NCI-H2107 treated with DMSO at 0.1 percent for 48 hours (cell line): ENCODE data around the gene SGIP1.
"Not testable (repeated sequence)": the region's sequence is repeated elsewhere in the genome, so short reads cannot be mapped to it uniquely, and the experiment has no call there.

Source experiments
- DNase-seq: peaks from one replicate; lab custom pipeline; 2025; ENCODE audit not compliant: unreplicated experiment; lab: John Stamatoyannopoulos, UW

The SGIP1 gene

DNA sequence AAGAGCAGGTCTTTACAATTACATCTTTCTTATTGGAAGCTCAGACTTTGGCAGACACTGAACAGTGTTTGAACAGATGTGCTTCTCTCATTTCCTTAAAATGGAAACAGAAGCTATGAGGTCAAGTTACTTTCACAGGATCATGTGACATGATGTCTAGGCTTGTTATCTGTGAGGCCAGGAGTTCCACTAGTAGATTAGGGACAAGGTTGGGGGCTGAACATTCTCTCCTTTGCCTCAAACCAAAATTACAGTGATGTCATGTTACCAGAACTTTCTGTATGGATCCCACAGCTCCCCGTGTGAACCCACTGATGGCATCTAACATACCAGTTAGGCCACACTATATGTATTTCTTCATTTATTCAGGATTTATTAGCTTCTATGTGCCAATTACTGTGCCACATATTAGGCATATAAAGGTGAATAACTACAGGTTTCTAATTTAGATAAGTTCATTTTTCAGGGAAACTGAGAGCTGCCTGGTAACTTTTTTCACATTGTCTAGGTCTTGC is 224.3 kb downstream of the SGIP1 start:
- peak; percentile 39 for DNase-seq

DNA sequence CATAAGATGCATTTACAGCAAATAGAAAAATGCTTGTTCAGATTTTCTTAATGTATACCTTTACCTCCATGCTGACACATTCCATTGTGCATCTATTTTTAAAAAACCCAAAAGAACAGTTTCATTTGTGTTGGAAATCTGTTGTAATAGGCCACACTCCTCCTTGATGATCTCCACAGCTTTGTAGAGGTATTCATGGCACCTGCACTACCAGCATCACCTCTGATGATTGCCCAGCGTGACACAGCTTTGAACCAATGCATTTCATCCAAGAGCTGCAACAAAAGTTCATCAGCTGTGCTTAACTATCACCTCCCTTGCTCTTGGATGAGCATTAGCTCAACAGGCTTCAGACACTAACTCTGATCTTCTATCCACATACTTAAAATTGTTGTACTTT is 226.6 kb downstream of the SGIP1 start:
- no peak for DNase-seq

DNA sequence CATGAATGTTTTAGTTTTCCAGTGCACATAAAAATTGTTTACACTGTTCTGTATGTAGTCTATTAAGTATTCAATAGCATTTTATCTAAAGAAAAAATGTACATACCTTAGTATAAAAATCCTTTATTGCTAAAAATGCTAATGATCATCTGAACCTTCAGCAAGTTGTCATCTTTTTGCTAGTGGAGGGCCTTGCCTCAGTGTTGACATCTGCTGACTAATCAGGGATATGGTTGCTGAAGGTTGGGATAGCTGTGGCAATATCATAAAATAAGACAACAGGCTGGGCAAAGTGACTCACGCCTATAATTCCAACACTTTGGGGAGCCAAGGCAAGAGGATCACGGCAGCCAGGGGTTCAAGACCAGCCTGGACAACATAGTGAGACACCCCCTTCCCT is 227.3 kb downstream of the SGIP1 start:
- DNase-seq: no peak

DNA sequence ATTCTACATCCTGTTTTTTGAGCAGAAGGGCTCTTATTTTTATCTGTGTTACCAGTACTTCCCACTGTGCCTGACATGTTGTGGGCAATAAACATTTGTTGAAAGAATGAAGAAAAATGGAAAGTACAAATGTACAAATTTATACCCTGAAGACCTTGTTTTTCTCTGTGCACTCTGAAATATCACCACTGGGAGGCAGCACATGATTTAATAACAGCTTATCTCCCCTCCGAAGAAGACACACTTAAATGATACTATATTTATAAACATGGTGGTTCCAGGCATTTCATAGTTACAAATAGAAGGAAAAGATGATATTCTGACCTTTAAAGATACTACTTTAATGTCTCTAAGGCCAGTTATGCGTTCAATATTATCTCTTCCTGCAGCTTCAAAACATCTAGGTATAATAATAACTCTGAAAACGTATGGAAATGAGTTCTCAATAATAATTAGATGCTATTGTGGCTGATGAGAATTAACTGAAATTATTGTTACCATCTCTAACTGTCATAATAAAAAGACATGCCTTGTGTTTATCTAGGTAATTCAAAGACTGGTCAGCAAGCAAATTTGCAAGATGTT is 231.1 kb downstream of the SGIP1 start:
- peak; percentile 61 for DNase-seq

DNA sequence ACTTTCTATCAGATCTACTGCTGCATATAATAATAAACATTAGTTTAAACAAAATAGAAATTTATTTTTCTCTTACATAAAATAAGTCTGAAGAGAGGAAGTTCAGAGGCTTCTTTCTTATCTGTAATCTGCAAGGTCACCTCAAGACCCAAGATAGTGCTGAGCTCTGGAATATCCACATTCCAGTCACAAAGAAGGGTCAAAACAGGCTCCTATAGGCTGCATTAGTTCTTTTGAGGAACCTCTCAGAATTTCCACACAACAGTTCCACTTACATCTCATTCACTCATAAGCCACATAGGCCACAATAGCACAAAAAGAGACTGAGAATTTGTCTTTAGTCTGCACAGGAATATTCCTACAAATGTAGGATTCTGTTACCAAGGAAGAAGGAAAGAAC is 233.7 kb downstream of the SGIP1 start:
- DNase-seq: peak; percentile 35

DNA sequence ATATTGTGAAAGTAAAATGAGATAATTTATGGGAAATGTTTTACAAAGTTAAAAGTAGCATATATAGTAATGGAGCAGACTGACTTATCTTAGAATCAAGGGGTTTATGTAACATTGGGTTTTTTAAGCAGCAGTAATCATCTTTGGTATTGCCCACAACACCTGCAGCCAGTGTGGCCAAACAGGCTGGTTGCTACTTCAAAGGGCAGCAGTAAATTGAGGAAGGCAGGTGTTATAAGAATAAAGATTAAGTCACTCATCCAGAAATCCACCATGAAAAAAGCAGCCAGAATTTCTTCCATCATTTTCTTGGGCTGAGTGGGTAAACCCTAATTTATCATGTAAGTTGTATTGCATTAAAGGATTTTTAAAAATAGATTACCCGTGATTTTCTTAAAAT is 235.0 kb downstream of the SGIP1 start:
- peak; percentile 83 for DNase-seq

DNA sequence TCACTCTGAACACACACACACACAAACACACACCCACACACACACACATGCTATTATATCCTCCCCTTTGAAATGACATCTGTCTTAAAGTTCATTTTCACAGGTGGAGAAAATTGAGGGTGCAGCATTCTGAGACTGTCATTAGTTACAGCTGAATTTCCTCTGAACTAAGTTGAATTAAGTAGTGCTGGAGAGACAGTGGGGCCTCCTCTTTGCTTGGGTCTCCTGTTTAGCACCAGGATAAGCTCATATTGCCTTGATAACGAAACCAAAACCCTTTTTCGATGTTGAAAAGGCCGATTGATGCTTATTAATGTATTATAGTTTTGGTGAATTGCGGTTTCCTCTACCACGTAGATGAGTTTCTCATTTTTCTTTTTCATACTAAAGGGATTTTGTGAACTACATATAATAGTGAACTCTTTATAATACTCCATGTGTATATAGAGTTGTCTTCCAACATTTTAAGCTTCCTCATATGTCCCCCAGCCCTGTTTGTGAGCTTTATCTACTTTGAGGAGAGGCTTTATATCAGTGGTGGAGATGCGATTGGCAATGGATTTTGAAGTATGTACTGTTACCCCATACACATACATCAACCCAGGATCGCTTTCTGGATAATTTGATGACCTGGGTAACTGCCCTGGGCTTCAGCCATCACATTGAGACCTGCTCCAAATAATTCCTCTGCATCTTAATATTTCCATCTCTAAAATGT is 235.7 kb downstream of the SGIP1 start:
- peak; percentile 82 for DNase-seq

DNA sequence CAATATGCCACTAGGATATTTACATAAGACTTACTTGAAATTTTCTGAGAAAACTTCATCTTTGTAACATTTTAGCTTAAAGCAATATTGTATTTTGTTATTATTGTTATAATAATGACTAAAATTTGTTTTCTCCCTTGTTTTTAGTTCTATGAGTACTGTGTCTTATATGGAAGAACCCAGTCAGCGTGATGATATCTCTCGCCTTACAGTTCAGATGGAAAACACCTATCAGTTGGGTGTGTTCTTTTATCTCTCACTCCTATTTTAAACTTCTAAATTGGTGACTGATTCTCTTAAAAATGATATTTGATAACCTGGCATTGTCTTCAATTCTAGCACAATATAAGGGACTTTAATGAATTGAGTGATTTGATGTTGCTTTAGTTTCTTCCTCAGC is 236.3 kb downstream of the SGIP1 start:
- peak; percentile 83 for DNase-seq

DNA sequence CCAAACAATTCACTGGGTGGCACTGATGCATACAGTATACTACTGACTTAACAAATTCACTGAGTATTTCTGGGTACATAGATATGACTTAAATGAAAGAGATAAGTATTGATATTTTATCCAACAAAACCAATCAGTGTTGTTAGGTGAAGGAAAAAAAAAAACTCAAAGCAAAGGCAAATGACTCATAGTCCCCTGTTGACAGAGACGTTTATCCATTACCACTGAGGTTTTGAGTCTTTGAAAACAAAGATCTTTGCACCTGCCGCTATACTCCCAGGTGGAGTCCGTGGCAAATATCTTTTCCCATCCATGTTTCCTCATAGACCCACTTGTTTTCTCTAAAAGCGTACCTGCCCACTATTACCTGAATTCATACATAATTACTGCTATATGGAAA is 236.7 kb downstream of the SGIP1 start:
- DNase-seq: peak; percentile 96

DNA sequence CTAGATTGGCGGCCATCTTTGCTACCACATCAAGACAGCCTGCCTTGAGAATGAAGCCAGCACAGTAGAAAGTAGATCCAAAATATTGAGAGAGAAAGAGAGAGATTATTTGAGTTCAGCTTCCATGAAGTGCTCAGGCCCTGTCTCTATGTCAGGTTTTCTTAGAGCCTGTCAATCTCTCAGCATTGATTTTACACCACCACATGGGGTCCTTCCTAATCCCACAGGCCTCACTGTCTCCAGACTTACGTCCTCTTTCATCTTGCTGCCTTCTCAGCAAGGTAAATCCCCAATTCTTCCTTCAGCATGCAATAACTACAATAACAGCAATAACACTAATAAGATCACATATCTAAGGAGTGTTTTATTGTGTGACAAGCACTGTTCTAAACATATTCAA is 239.3 kb downstream of the SGIP1 start:
- no peak for DNase-seq

DNA sequence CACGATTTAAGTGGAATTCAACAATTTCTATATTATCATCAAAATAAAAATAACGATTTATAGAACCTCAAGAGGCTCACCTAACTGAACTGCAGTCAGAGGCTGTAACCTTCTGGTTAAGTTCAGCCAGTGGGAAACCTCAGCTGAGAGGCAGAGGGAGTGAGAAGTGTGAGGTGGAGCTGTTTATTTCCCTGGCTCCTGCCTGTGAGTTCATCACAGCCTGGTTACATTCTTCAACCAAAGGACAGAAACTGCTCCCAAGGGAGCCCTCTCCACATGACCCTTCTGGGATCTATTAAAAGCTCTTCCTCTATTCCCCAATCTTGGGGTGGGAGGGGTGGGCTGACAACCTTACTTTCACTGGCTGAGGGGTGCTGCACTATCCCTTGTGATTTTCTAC is 240.5 kb downstream of the SGIP1 start:
- peak; percentile 79 for DNase-seq

DNA sequence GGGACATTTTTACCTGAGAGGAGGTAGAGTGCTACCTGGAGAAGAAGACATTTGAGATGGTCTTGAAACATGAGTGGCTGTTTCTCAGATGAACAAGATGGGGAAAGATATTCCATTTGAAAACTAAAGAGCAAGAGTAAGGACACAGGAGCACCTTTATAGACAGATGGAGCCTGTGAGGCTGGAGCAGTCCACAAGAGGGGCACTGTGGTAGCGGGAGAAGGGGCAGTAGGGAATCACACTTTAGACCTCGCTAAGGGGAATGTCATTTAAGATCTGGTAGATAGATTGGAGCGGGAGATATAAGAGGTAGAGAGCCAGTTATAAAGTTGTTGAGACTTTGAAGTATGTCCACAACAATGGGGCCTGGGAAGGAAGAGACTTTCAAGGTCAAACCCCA is 241.7 kb downstream of the SGIP1 start:
- DNase-seq: no peak

DNA sequence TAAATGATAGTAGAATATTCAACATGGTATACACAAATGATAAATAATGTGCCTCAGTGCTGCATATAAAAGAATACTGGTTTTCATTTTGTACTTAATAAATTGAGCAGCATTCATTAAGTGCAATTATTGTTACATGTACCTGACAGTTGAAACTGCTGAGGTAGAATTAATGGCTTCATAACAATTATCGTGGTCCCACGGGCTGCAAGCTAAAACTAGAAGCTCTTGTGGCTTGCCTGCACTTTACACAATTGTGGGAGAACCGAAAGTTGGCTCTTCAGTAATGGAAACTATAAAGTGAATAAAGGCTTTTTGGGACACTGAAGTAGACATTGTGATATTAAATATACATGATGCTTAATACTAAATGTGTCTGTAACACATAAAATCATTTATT is 243.9 kb downstream of the SGIP1 start:
- peak; percentile 95 for DNase-seq

DNA sequence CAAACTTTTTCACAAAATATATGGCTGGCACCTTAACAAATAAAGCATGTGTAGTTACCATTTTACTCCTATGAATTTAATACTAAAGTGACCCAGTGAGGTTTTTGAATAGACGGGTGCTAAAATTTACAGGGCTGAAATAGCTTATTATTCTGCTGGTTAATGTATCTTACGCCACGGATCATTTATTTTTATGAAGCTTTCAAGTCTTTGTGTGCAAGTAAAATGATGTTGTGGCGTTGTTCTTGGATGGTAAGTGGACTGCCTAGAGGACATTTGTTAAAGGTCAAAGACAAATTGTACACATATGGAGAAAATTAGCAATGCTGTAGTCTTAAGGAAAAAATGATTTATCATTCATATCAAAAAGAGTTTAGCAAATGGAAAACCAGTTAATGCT is 244.3 kb downstream of the SGIP1 start:
- peak; percentile 95 for DNase-seq

DNA sequence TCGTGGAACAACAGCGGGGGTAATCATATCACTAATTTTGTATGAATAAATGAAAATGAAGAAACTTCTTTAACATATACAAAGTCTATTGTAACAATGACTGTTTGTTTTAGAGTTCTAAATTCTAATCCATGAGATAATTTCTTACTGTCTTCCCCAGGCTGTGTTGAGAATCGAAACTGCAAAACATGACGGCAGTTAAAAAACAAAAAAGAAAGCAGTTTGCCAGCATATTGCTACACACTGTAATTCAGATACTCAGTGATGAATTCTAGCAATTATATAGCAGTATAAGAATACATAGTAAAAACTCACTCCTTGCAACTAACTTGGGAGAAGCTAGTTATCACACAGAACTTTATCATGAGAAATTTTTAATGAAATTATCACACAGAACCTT is 245.0 kb downstream of the SGIP1 start:
- peak; percentile 30 for DNase-seq

DNA sequence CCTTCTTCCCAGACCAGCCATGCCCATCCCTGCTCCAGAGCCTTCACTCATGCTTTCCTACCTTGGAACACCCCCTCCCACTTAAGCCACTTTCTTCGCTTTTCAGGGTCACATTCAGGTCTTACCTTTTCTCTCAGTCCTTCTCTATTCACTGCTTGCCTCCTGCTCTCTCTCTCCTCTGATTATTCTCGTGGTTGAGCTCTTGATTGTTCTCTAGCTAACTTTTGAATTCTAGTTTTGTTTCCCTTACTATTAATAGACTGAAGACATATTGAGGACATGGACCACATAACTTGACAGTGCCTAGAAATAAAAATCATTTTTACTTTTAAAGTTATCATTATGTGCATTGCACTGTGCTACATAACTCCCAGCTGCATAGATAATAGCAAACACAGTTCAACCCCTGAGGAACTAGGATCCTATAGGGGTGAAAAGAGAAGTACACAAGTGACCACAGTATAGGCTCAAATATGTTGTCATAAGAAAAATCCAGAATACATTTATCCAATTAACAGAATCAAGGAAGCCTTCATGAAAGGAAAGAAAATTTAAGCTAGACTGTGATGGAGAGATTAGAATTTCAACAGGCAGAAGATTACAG is 245.6 kb downstream of the SGIP1 start:
- peak; percentile 15 for DNase-seq

DNA sequence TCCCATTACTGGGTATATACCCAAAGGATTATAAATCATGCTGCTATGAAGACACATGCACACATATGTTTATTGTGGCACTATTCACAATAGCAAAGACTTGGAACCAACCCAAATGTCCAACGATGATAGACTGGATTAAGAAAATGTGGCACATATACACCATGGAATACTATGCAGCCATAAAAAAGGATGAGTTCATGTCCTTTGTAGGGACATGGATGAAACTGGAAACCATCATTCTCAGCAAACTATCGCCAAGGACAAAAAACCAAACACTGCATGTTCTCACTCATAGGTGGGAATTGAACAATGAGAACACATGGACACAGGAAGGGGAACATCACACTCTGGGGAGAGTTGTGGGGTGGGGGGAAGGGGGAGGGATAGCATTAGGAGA is 251.8 kb downstream of the SGIP1 start:
- not testable (repeated sequence) for DNase-seq

DNA sequence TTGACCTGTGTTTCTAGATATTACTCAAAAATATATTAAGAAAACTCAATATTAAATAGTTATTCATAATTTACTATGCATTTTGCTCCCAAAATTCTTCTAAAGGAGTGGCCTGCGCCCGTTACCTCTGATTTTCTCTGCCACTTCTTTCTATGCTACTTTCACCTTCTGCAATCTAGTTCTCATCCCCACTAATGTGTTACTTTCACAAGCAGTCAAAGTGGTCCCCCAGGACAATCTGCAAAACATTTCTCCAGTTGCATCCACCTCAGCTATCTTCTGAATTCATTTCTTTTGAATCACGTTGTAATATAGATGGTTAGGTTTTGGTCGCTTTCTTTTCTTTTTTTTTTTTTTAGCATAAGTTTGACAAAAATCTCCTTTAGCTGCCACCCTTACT is 253.7 kb downstream of the SGIP1 start:
- no peak for DNase-seq

DNA sequence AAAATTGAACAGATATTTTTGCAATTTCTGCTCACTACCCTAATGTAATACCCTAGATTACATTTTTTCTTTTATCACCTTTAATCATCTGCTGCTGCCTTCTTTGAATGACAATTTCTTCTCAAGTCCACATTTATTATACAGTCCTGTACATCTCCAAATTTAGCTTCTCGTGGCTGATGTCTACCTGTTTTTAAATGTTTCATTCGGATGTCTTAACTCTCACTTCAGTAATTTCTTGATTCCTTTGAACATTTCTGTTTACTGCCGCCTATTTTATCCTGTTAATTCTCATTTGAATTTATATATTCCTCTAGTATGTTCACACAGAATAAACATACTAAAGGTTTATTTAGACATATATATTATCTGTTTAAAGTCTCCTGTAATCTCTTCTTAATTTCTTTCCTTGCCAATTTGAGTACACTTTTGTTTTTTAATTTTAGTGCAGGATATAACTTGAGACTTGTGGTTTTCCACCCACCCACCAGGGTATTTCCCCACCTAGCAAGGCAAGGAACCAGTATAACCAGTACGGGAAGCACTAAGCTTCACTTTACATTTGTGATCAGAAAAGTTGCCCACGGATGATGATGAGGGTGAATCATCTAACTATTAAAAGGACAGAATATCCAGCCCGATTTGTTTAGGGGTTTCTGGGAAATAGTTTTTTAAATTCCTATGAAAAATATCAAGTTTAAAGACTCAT is 254.4 kb downstream of the SGIP1 start:
- no peak for DNase-seq

DNA sequence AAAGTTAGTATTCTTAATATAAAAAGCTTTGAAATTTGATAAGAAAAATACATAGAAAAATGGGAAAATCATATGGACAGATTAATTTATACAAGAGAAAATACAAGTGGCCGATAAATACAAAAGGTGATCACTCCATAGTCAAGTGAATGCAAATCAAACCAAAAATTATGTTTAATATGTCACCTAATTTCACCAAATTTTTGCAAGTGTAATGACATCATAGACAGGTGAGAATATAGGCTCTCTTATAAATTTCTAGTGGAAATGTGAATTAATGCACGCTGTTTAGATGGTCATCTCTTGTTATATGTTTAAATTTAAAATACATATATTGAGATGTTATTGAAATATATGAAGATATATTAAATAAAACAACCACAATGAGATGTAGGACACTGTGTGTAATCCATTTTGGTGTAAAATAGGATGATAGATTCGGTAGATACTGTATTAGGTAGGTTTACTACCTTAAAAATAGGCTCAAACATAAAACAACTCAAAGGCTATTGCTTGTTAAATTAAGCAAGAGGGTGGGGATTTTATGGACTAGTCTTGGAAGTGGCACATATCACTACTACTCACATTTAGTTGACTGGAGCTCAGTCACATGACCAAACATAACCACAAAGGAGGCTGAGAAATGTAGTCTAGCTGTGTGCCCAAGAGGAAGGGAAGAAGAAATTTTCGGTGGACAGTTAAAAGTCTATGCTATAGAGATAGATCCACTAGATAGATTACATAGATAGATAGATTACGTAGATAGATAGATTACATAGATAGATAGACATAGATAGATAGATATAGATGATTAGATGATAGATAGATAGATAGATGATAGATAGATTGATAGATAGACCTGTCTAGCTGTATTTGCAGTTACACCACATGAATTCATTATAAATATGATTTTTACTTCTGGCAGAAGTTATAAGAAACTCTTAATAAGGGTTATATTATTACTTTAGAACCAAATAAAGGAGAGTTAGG is 258.0 kb downstream of the SGIP1 start:
- DNase-seq: no peak

DNA sequence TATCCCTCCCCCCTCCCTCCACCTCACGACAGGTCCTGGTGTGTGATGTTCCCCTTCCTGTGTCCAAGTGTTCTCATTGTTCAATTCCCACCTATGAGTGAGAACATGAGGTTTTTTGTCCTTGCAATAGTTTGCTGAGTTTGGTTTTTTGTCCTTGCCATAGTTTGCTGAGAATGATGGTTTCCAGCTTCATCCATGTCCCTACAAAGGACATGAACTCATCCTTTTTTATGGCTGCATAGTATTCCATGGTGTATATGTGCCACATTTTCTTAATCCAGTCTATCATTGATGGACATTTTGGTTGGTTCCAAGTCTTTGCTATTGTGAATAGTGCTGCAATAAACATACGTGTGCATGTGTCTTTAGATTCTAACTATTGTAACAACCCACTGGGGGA is 261.9 kb downstream of the SGIP1 start:
- not testable (repeated sequence) for DNase-seq
